Superior temporal gyrus (tissue), 1 donor: ENCODE results near the gene ATP2B3.

Experiments
- DNase-seq: peaks from one replicate; pipeline ENCODE4 v3.0.0-alpha.2; 2016; ENCODE audit errors: extremely low spot score

The ATP2B3 gene

DNA sequence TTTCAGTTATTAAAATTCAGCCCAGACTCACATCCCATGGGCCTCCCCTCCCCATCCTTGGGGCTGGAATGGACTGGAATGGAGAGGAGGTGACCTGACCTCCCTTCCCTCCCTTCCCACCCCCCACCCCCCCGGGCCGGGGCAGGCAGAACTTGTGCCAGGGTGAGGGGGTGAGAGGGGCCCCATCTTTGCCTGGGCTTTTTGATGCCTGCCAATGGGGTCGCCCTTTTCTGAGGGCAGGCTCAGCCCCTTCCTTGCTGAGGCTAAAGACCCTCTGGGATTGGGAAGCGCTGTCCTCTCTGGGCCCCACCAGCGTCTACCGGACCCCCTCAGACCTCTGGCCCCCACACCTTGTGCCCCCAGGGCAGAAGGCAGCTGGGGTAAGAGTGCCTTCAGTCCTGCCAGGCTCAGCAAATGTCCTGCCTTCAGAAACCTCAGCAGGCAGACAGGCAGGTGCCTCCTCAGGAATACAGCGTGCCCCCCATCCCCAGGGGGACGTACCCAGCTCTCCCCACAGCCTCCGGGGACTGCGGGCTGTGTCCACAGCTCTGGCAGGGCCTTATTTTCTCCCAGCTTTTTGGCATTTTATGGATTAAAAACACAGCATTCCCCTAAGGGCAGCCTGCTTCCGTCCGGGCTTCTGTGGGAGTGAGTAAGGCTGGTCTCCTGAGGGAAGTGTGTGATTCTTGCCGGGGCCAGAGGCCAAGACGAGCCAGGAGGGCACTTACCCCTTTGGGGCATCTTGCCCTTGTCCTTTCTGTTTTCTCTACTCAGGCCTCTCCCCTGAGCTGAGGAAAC lies 94.1 kb downstream of the ATP2B3 start:
- DNase-seq = no peak

- no peak for DNase-seq
Observed at GRCh38 chrX:153612413-153612812, 95.0 kb downstream of the ATP2B3 start.

GRCh38 chrX:153614818-153615217 lies 97.4 kb downstream of the ATP2B3 start:
- DNase-seq = no peak

GRCh38 chrX:153620576-153620975 lies 103.1 kb downstream of the ATP2B3 start:
- DNase-seq = no peak

DNA sequence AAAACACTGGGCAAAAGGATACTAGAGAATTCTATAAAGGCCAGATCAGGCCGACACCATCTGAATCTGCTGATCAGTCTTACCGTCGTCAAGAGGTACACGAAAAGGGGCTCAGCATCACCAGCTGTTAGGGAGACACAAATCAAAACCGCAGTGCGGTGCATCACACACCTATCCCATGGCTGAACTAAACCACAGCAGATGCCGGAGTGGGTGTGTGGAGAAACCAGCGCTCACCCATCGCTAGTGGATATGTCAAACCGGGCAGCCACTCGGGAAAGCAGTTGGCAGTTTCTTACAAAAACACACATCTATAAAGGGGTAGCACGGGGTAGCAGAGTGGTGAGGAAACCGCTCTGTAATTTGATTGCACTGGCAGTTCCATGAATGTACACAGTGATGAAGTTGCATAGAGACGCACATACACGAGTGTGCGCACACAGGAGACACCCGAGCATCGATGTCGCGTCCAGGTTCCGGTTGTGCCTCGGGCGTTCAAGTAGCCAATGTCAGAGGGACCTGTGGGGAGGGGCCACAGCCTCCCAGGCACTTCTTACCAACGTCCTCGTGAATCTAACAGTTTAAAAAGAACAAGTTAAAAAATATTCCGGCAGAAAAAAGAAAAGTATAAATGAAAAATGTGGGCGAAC lies 104.6 kb downstream of the ATP2B3 start:
- no peak for DNase-seq

GRCh38 chrX:153622661-153623309 lies 105.3 kb downstream of the ATP2B3 start:
- DNase-seq = no peak

DNA sequence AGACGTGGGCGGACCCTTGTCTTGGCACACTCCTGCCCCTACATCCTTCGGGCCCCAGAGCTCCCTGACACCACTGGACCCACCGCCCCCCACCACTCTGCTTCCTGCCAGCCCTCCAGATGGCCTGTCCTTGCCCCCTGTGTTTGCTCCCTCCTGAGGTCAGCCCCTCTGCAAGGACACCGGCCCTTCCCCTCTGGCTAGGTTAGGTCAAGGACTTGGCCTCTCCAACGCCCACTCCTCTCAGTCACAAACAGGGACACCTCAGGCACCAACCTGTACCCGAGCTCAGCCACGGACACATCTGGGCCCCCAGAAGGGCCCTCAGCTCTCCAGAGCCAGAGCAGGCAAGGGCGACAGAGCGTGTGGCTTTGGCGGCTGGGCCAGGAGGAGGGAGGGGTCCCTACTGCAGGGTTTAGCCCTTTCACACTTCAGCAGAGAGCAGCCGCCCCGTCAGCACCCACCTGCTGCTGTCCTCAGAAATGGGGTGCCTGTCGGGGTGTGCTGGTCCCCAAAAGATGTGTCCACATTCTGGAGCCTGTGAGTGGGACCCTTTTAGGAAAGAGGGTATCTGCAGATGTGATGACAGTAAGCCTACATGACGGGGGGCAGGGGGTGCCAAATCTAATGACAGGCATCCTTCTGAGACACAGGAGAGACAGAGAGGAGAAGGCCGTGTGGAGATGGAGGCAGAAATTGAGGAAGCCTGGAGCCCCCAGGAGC lies 106.0 kb downstream of the ATP2B3 start:
- no peak for DNase-seq

- no peak for DNase-seq
Observed at GRCh38 chrX:153624196-153625091, 107.0 kb downstream of the ATP2B3 start.

- DNase-seq = no peak
Observed at GRCh38 chrX:153625271-153626024, 108.0 kb downstream of the ATP2B3 start.

DNA sequence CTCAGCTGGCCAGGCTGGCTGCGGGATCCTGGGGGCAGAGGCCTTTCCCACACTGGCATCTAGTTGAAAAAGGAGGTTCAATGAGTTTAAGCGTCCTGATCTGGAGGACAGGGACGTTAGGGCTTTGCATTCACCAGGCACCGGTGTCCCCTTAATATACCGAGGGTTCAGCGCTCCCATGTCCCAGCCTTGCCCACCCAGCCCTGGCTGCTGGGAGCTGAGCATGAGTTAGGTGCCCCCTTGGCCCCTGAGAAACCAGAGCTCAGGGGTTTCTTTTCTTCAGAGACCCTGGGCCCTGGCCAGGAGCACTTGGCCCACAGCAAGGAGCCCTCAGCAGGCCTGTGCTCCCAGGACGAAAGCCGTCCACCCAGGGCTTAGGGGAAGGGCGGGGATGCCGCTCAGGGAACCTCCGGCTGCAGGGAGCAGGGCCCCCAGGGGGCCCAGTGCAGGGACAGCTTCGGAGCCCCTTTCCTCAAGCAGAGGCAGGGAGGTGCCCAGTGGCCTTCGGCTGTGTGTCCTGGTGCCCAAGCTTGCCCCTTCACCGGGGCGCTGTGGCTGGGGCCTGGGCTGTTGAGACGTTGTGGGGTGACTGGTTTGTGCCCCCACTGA lies 108.7 kb downstream of the ATP2B3 start:
- DNase-seq = no peak

DNA sequence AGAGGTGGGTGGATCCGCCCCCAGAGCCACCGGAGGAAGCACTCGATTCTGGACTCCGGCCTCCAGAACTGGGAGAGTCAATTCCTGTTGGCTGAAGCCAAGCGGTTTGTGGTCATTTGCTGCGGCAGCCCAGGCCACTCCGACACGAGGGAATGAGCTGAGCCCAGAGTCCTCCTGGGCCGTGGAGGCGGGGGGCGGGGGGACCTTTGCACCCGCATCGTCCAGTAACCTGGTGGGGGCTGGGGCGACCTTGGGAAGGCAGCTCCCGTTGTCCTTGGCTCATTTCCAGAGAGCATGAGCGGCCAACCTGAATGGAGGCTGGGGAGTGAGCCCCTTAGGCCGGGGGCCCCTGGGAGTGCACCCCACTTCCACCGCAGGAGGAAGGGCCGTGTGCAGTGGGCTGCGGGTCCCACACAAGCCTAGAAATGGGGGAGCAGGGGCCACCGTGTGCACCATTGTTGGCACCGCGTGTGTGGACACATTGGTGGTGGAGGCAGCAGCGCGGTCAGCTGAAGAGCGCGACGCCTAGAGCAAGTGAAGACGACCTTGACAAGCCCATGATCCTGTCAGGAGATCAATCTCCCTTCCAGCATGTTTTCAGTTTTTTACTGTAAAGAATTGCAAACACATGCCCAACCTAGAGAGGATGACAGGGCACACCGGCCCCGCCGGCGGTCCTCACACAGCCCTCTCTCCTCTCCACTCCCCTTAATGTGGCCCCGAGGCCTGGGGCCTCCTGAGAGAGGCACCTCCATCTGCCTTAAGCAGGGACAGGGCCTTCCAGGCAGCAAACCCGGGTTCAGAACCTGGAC lies 109.6 kb downstream of the ATP2B3 start:
- DNase-seq = no peak

- no peak for DNase-seq
Observed at GRCh38 chrX:153627675-153628111, 110.3 kb downstream of the ATP2B3 start.

DNA sequence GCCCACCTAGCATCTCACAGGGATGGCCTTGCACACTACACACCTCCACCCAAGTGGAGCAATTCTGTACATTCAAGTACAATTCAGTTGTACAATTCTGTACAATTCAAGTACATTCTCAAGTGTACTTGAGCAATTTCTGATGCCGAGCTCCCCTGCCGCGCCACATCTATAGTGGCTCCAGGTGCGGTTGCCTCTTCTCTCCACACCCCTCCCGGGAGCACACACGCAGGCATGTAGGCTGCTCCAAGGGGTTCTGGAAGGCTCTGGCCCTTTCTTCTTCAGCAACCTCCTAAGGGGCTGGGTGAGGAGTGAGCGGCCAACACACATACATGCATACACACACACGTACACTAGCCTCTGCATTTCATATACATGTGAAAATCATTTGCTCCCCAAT lies 110.7 kb downstream of the ATP2B3 start:
- DNase-seq = no peak

- no peak for DNase-seq
Observed at GRCh38 chrX:153628665-153629064, 111.2 kb downstream of the ATP2B3 start.

DNA sequence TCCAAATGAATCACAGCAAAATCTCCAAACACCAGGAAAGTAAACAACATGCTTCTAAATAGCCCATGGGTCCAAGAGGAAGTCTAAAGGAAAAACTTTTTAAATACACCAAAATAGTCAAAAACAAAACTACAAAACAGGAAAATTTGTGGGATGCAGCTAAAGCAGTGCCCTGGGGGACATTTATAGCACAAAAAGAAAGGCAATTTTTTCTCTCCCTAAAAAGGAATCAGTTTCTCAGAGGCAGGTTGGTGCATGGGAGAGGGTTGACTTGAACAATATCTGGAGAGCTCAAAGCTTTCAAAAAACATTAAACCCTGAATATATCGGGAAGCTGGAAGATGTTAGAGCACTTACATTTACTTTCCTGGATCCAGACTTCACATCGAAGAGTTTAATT lies 113.9 kb downstream of the ATP2B3 start:
- DNase-seq = no peak

GRCh38 chrX:153631907-153632594 lies 114.6 kb downstream of the ATP2B3 start:
- no peak for DNase-seq
